ENCODE data around the gene QKI. TPM values are rescaled to one million over a fixed set of nuclear protein-coding genes. Genes with fewer than 3 reads are reported as not detected.
"Not testable (repeated sequence)": the region's sequence is repeated elsewhere in the genome, so short reads cannot be mapped to it uniquely, and the experiment has no call there.

QKI gene
- total and polyA plus RNA-seq, 2 experiments from 2014 or later = 148 to 503 TPM

DNA sequence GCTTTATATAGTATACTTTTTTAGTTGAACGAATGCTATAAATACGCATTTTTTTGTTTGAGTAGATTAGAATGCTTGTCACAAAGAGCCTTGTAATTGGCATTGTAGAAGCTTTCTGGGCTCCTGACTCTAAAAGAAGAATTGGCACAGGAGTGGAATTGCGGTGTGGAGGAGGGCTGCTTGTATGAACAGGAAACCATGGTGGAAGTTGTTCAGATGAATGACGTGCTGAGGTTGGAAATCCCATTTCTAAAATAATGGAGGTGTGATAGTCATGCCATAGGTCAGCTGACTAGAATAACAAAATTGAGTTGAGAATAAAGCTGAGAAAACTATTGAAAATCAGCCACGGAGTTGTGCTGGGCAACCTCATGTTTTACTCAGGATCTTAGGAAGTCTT is 174.9 kb downstream of the QKI start:
- H3K4me3 ChIP-seq = no peak overlapping the region
- DNase-seq (ENCODE audit: low read depth in 1 of 2, low spot score in 1 of 2) = peak in 1 of 2 donors; percentile 34
- H3K27ac ChIP-seq = no peak overlapping the region
- H3K27me3 ChIP-seq = no peaks in the 10 kb centered on the region
- no peaks in the 10 kb centered on the region for H3K4me1 ChIP-seq (ENCODE audit: low read depth)
- TF ChIP-seq, protein P1, sequence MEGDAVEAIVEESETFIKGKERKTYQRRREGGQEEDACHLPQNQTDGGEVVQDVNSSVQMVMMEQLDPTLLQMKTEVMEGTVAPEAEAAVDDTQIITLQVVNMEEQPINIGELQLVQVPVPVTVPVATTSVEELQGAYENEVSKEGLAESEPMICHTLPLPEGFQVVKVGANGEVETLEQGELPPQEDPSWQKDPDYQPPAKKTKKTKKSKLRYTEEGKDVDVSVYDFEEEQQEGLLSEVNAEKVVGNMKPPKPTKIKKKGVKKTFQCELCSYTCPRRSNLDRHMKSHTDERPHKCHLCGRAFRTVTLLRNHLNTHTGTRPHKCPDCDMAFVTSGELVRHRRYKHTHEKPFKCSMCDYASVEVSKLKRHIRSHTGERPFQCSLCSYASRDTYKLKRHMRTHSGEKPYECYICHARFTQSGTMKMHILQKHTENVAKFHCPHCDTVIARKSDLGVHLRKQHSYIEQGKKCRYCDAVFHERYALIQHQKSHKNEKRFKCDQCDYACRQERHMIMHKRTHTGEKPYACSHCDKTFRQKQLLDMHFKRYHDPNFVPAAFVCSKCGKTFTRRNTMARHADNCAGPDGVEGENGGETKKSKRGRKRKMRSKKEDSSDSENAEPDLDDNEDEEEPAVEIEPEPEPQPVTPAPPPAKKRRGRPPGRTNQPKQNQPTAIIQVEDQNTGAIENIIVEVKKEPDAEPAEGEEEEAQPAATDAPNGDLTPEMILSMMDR (IDR thresholded peaks at IDR 0.05; ENCODE audit: low read depth, low read length) = no peak
- no peaks in the 10 kb centered on the region for H3K9me3 ChIP-seq (ENCODE audit: low read depth)
- H3K36me3 ChIP-seq = no peaks in the 10 kb centered on the region

DNA sequence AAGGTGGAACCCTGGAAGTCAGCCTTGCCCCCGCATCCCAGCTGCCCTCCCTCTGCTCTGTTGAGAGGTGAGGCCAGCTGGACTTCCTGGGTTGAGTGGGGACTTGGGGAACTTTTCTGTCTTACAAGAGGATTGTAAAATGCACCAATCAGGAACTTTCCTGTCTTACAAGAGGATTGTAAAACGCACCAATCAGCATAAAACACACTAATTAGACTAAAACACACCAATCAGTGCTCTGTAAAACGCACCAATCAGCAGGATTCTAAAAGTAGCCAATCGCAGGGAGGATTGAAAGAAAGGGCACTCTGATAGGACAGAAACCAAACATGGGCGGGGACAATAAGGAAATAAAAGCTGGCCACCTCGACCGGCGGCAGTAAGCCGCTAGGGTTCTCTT is 175.6 kb downstream of the QKI start:
- DNase-seq (ENCODE audit: low read depth in 1 of 2, low spot score in 1 of 2); H3K27ac ChIP-seq; H3K9me3 ChIP-seq (ENCODE audit: low read depth); H3K36me3 ChIP-seq; H3K27me3 ChIP-seq; H3K4me1 ChIP-seq (ENCODE audit: low read depth); H3K4me3 ChIP-seq: not testable (repeated sequence)

DNA sequence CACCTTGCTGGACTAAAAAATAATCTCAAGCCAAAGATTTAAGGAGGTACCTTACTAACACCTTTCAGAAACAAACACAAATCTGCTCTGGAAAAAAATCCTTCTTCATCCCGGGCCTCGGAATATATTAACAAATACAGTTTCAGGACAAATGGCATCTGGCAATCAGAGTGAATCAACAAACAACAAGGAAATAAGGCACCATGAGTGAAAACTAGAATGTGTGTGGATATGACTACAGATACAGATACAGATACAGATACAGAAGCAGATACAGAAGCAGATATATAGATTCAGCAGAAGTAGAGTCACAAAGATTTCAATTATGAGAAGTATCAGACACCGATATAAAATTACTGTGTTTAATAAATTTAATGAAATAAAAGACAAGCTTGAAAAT is 178.4 kb downstream of the QKI start:
- Histone ChIP-seq H3K27me3 (no peaks in the 10 kb centered on the region), H3K36me3 (no peaks in the 10 kb centered on the region), H3K4me1 (ENCODE audit: low read depth) (no peaks in the 10 kb centered on the region), H3K27ac (no peak overlapping the region), H3K4me3 (no peak overlapping the region), H3K9me3 (ENCODE audit: low read depth) (no peaks in the 10 kb centered on the region)
- no peak for DNase-seq (ENCODE audit: low read depth in 1 of 2, low spot score in 1 of 2)
- TF ChIP-seq, protein P1 (IDR thresholded peaks at IDR 0.05; ENCODE audit: low read depth, low read length) = no peak

DNA sequence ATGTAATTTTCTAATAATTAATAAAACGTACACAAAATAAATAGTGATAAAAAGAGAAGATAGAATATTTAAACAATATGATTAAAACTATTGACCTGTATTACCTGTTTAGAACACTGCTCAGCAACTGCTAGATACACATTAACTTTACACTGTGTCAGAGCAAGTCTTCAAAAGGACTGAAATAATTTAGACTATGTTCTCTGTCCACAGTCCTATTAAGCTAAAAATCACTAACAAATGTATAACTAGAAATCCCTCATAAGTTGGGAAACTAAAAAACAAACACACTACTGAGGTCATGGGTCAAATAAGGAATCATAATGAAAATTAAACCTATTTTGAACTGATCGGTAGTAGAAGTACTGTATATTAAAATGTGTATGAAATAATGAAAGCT is 181.7 kb downstream of the QKI start:
- H3K27me3 ChIP-seq = no peaks in the 10 kb centered on the region
- DNase-seq (ENCODE audit: low read depth in 1 of 2, low spot score in 1 of 2) = no peak
- no peak overlapping the region for H3K27ac ChIP-seq
- no peak overlapping the region for H3K4me3 ChIP-seq
- no peaks in the 10 kb centered on the region for H3K36me3 ChIP-seq
- TF ChIP-seq, protein P1 (IDR thresholded peaks at IDR 0.05; ENCODE audit: low read depth, low read length) = no peak
- H3K9me3 ChIP-seq (ENCODE audit: low read depth) = no peaks in the 10 kb centered on the region
- H3K4me1 ChIP-seq (ENCODE audit: low read depth) = no peaks in the 10 kb centered on the region

DNA sequence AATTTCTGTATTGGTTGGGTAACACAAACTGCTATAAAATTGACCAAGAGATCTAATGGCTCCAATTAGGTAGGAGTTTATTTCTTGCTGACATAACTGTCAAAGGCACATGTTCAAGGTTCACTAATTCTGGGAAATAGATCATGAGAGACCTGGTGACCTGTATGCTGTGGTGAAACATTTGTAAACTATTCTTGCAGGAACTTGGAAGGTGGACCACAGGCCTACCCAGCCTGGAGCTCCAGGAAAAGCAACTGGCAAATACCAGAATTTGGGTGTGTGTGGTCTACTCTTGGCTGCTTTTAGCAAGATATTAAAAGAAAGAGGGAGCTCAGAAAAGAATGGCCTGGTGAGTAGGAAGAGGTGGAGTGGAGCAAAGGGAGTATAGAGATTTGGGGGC is 184.6 kb downstream of the QKI start:
- Histone ChIP-seq H3K4me3 (no peak overlapping the region), H3K4me1 (ENCODE audit: low read depth) (no peaks in the 10 kb centered on the region), H3K9me3 (ENCODE audit: low read depth) (no peaks in the 10 kb centered on the region), H3K27me3 (no peaks in the 10 kb centered on the region), H3K36me3 (no peaks in the 10 kb centered on the region), H3K27ac (no peak overlapping the region)
- no peak for DNase-seq (ENCODE audit: low read depth in 1 of 2, low spot score in 1 of 2)
- TF ChIP-seq, protein P1 (IDR thresholded peaks at IDR 0.05; ENCODE audit: low read depth, low read length) = no peak

DNA sequence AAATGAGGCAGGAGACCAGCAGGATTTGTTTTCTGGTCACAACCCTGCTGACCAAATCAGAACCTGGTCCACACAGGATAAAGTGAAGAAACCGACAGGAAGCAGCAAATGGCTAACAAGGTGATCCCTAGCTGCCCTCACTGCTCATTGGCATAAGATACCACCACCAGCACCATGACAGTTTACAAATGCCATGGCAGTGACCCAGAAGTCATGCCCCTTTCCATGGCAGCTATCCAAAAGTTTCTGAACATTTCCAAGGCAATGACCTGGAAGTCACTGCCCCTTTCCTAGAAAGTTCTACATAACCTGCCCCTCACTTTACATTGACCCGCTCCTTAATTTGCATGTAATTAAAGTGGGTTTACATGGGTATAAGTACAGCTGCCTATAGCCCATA is 185.2 kb downstream of the QKI start:
- no peak overlapping the region for H3K4me3 ChIP-seq
- TF ChIP-seq, protein P1 (IDR thresholded peaks at IDR 0.05; ENCODE audit: low read depth, low read length) = no peak
- no peaks in the 10 kb centered on the region for H3K9me3 ChIP-seq (ENCODE audit: low read depth)
- no peak for DNase-seq (ENCODE audit: low read depth in 1 of 2, low spot score in 1 of 2)
- no peaks in the 10 kb centered on the region for H3K36me3 ChIP-seq
- no peaks in the 10 kb centered on the region for H3K27me3 ChIP-seq
- H3K4me1 ChIP-seq (ENCODE audit: low read depth) = no peaks in the 10 kb centered on the region
- H3K27ac ChIP-seq = no peak overlapping the region

Data from cardiac muscle cell (in vitro differentiated cells and primary cell).